ENCODE measurements around the gene SCARB1. TPM values are rescaled to one million over a fixed set of nuclear protein-coding genes. Genes with fewer than 3 reads are reported as not detected.

Gene SCARB1
- total and polyA plus RNA-seq, 5 donors, result 15.7 to 22.9 (median 18.5) TPM

DNA sequence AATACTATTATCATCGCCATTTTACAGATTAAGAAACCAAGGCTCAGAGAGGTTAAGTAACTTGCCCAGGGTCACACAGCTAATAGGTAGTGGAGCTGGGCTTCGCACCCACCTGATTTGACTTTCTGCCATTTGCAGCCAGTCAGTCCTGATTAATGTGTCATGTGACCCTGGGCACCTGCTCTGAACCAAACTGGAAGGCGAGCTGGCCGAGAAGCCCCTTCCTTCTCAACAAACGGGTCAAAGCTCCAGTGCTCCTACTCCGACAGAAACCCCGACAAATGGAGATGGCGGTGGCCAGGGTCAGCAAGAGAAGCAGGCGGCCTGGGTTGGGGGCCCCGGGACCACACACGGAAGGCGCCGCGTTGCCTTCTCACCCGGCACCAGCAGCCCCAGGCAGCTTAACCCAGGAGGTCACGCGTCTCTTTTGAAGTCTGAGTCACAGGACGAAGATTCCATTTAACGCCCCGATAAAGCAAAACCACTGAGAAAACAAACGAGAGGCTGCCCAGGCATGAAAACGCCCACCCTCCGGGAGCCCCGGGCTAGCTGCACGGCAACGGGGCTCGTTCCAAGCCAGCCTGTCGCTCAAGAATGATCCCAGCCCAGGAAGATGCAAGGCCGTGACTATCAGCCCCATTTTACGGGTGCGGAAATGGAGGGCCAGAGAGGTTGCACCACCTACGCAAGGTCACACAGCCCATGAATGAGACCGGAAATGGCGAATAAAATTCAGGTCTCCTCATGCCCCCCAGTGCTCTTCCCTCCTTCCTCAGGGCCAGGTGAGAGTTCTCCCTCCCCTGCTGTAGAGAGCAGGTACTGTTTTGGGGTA is 124.8 kb downstream of the SCARB1 start:
- Histone ChIP-seq H3K4me1 (ENCODE audit: control insufficient read depth, insufficient read depth, low read length) (no peaks in the 10 kb centered on the region), H3K9me3 (ENCODE audit: control insufficient read depth, low read length) (no peaks in the 10 kb centered on the region), H3K27me3 (ENCODE audit: control insufficient read depth, insufficient read depth) (no peaks in the 10 kb centered on the region), H3K4me3 (ENCODE audit: low read length) (no peak overlapping the region), H3K27ac (ENCODE audit: low read length) (no peak overlapping the region)
- DNase-seq, result peak in 2 of 3 donors; percentile 37 to 64
- intact Hi-C loops (cut with DNase I), result loop anchor here in 1 of 4 donors (10.0 kb wide), 1 partner anchor 164 kb away; no protein-coding TSS in a partner anchor
- ATAC-seq, result peak in 1 of 2 donors; percentile 48
- WGBS, result 71% methylated on average over 34 of the region's 34 CpGs

DNA sequence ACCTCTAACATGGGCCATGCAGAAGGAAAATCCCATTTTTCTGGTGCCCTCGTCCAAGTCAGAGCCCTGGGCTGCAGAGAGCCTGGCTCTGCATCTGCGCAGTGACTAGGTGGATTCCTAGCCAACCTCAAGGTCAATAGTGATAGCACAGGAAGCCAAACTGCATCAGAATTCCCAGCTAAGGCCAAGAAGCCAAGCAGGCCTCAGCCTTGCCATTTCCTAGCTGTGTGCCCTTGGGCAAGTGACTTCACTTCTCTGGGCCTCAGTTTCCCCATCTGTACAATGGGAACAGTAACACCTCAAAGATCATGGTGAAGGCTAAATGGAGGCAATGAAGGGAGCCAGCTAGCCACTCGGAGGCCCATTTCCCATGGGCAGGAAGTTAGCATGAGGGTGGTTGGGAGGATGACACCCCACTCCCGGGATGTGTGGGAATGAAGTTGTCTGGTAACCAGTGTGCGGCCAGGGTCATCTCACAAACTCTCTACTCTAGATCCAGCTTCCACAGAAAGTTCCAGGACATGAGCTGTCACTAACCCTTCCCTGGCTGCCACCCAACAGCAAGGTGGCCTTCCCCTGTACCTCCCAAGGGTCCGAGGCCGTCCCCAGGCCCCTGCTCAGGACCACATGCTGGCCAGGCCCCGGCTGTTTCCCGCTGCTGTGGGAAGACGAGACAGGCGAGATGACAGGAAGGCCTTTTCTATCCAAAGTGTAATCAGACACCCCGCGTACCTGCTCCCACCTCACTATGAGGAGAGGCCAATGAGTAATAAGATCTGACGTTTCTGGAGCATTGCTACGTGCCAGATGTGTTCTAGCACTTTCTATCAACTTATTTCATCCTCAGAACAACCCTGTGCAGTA is 125.7 kb downstream of the SCARB1 start:
- Histone ChIP-seq H3K4me1 (ENCODE audit: control insufficient read depth, insufficient read depth, low read length) (peaks cover under 1% of the 10 kb centered on the region), H3K27ac (ENCODE audit: low read length) (no peak overlapping the region), H3K4me3 (ENCODE audit: low read length) (no peak overlapping the region), H3K9me3 (ENCODE audit: control insufficient read depth, low read length) (no peaks in the 10 kb centered on the region), H3K27me3 (ENCODE audit: control insufficient read depth, insufficient read depth) (no peaks in the 10 kb centered on the region)
- intact Hi-C loops (cut with DNase I), result loop anchor here in 1 of 4 donors (10.0 kb wide), 1 partner anchor 163 kb away; no protein-coding TSS in a partner anchor
- ATAC-seq, result no peak
- DNase-seq, result peak in 1 of 3 donors; percentile 45
- WGBS, result 81% methylated on average over 15 of the region's 15 CpGs

DNA sequence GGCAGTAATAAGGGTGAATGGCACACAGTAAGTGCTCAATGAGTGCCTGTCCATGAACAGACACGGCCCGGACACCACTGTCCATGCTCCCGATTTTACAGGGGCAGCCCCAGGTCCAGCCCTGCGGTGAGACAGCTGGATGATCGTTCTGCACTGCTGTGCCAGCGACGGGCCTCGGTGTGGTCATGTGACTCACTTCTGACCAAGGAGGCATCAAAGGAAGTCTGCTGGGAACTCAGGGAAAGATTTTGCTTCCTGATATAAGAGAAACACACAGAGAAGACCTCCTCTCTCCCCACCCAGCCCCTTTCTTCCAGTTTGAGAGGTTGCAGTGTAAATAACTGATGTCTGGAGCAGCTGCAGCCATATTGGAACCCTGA is 126.6 kb downstream of the SCARB1 start:
- ATAC-seq (no peak), DNase-seq (no peak)
- WGBS, result 74% methylated on average over 8 of the region's 8 CpGs
- H3K27me3 ChIP-seq (ENCODE audit: control insufficient read depth, insufficient read depth), result no peaks in the 10 kb centered on the region
- intact Hi-C loops (cut with DNase I), result loop anchor here in 1 of 4 donors (10.0 kb wide), 1 partner anchor 162 kb away; no protein-coding TSS in a partner anchor
- H3K4me1 ChIP-seq (ENCODE audit: control insufficient read depth, insufficient read depth, low read length), result peaks cover 4% of the 10 kb centered on the region
- no peak overlapping the region for H3K4me3 ChIP-seq (ENCODE audit: low read length)
- H3K9me3 ChIP-seq (ENCODE audit: control insufficient read depth, low read length), result no peaks in the 10 kb centered on the region
- no peak overlapping the region for H3K27ac ChIP-seq (ENCODE audit: low read length)

DNA sequence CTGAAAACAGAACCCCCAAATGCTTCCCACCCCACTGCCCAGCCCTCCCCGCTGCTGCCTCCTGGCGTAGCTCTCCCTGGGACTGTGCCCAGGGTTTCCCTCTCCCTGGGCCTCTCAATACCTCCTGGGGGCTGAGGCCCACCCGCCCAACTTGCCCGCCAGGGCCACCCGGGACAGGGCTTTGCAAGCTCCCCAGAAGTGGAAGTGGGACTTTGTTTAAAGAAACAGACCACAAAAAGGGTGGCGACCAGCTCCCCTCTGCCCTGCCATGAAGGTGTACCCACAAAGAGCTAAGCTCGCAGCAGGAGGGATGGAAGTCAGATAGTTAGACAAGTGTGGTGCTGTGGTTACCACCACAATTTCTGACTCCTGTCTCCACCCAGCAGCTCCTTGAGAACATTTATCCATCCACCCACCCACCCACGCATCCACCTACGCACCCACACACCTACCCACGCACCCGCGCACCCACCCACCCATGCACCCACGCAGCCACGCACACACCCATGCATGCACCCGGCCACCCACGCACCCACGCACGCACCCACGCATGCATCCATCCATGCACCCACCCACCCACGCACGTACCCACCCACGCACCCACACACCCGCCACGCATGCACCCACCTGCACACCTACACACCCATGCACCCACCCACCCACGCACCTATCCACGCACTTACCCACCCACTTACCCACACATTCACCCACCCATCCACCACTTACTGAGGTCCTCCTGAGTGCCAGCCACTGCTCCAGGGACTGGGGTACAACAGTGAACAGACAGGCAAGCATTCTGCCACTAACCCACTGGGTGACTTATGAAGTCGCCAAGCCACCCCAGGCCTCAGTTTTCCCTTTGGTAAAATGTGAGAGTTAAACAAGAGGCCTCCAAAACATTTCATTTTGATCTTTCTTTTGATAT is 127.3 kb downstream of the SCARB1 start:
- intact Hi-C loops (cut with DNase I), result loop anchor here in 1 of 4 donors (10.0 kb wide), 1 partner anchor 162 kb away; no protein-coding TSS in a partner anchor
- peak in 1 of 3 donors; percentile 59 for DNase-seq
- Histone ChIP-seq H3K27ac (ENCODE audit: low read length) (peak overlapping the region; percentile 6), H3K4me1 (ENCODE audit: control insufficient read depth, insufficient read depth, low read length) (peaks cover 4% of the 10 kb centered on the region), H3K4me3 (ENCODE audit: low read length) (no peak overlapping the region), H3K9me3 (ENCODE audit: control insufficient read depth, low read length) (no peaks in the 10 kb centered on the region), H3K27me3 (ENCODE audit: control insufficient read depth, insufficient read depth) (no peaks in the 10 kb centered on the region)
- no peak for ATAC-seq
- WGBS, result 83% methylated on average over 27 of the region's 27 CpGs

DNA sequence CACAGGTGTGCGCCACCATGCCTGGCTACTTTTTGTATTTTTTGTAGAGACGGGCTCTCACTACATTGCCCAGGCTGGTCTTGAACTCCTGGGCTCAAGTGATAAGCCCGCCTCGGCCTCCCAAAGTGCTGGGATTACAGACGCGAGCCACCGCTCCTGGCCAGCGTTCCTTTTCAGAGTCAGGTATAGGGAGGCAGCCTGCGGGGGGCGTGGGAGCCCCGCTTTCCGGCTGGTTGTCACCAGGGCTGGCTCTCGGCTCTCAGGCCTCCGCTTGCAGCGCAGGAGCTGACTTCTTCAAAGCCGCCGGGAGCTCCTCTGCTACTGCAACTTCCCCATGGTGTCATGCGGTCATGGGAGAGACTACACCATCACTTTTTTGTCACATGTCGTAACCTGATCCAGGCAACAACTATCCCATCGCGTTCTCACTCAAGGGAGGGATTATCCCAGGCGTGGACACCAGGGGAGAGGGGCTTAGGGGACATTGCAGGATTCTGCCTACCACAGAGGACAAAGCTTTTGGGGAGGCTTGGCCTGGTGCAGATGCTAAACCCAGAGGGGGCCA is 129.4 kb downstream of the SCARB1 start:
- Histone ChIP-seq H3K27ac (ENCODE audit: low read length) (peak overlapping the region; percentile 48), H3K9me3 (ENCODE audit: control insufficient read depth, low read length) (no peaks in the 10 kb centered on the region), H3K4me1 (ENCODE audit: control insufficient read depth, insufficient read depth, low read length) (peaks cover 4% of the 10 kb centered on the region), H3K27me3 (ENCODE audit: control insufficient read depth, insufficient read depth) (no peaks in the 10 kb centered on the region), H3K4me3 (ENCODE audit: low read length) (no peak overlapping the region)
- 81% methylated on average over 22 of the region's 22 CpGs for WGBS
- intact Hi-C loops (cut with DNase I), result loop anchor here in 1 of 4 donors (10.0 kb wide), 1 partner anchor 160 kb away; no protein-coding TSS in a partner anchor
- peak in 2 of 3 donors; percentile 78 to 79 for DNase-seq
- peak; percentile 8 to 13 for ATAC-seq

DNA sequence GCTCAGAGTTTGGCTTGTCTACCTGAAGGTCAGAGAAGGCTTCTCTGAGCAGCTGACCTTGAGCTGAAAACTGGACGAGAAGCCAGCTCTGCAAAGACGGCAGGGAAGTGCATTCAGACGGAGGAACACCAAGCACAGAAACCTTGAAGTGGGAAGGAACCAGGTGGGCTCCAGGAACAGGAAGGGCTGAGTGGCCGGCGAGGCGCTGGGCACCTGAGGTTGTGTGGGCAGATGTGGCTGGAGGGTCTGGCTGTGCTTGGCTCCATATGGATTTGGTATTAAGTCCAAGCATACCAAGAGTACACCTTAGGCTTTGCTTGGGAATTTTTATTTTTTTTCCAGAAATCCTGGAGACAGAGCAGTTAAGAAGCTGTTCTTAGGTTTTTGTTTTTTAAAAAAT is 130.6 kb downstream of the SCARB1 start:
- no peak for ATAC-seq
- intact Hi-C loops (cut with DNase I), result loop anchor here in 1 of 4 donors (10.0 kb wide), 1 partner anchor 158 kb away; no protein-coding TSS in a partner anchor
- peaks cover 4% of the 10 kb centered on the region for H3K4me1 ChIP-seq (ENCODE audit: control insufficient read depth, insufficient read depth, low read length)
- H3K9me3 ChIP-seq (ENCODE audit: control insufficient read depth, low read length), result no peaks in the 10 kb centered on the region
- H3K27me3 ChIP-seq (ENCODE audit: control insufficient read depth, insufficient read depth), result no peaks in the 10 kb centered on the region
- H3K27ac ChIP-seq (ENCODE audit: low read length), result peak overlapping the region; percentile 15
- no peak overlapping the region for H3K4me3 ChIP-seq (ENCODE audit: low read length)
- 68% methylated on average over 6 of the region's 6 CpGs for WGBS
- peak in 2 of 3 donors; percentile 35 to 53 for DNase-seq

DNA sequence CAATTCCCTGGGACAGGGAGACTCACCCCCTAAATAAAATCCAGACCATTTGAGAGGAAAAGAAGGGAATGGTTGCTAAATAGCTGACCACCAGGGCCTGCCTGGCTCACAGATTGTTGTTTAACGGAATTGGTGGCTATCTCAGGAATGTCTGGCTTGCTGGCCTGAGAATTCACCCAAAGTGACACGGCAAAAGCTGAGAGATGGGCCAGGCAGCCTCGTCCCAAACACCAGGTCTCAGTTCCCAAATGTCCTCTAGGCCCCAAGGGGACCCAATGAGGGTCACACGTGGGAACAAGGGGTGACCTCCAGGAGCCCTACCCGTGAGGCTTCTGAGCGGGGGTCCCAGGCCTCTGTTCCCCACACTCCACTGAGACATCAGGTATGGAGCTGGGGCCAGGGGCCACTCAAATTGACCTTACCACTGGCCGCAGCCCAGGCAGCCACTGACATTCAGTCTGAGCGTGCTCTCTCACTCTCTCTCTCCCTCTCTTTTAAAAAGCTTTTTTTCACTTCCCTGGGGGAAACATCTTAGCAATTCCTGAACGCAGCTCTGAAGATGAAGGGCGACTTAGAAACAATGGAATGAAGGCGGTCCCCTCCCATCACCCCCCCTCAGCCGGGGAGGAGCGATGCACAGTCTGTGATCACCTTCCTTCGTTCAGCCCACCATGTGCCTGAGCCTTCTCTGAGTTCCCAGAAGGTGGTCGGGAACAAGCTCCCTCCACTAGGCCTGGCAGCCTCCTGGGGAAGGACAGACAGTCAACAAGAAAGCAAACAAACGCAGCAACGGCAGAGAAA is 131.2 kb downstream of the SCARB1 start:
- ATAC-seq (peak; percentile 5 to 33), DNase-seq (peak in 2 of 3 donors; percentile 64 to 70)
- Histone ChIP-seq H3K9me3 (ENCODE audit: control insufficient read depth, low read length) (no peaks in the 10 kb centered on the region), H3K27me3 (ENCODE audit: control insufficient read depth, insufficient read depth) (no peaks in the 10 kb centered on the region), H3K4me3 (ENCODE audit: low read length) (no peak overlapping the region), H3K4me1 (ENCODE audit: control insufficient read depth, insufficient read depth, low read length) (peaks cover 4% of the 10 kb centered on the region), H3K27ac (ENCODE audit: low read length) (peak overlapping the region; percentile 15)
- 56% methylated on average over 17 of the region's 17 CpGs for WGBS
- intact Hi-C loops (cut with DNase I), result loop anchor here in 1 of 4 donors (10.0 kb wide), 1 partner anchor 158 kb away; no protein-coding TSS in a partner anchor

DNA sequence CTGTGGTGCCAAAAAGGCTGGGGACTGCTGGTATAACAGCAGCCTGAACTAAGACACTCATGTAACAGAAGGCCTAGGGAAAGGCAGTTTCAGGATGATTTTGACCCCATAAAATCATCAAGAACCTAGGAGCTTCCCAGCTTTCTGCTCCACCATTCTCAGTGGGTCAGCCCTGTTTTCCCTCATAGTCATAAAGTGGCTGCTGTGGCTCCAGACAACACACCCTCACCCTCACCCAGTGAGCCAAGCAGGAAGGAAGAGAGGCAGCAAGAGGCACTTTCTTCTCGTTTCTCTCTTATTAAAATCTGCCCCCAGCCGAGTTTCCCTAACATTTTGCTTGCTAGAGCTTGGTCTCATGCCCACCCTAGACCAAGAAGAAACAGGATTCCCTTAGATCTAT is 131.8 kb downstream of the SCARB1 start:
- H3K9me3 ChIP-seq (ENCODE audit: control insufficient read depth, low read length), result no peaks in the 10 kb centered on the region
- ATAC-seq (no peak), DNase-seq (no peak)
- no peaks in the 10 kb centered on the region for H3K27me3 ChIP-seq (ENCODE audit: control insufficient read depth, insufficient read depth)
- 84% methylated on average over 2 of the region's 2 CpGs for WGBS
- H3K27ac ChIP-seq (ENCODE audit: low read length), result no peak overlapping the region
- intact Hi-C loops (cut with DNase I), result loop anchor here in 1 of 4 donors (10.0 kb wide), 1 partner anchor 157 kb away; no protein-coding TSS in a partner anchor
- peaks cover 4% of the 10 kb centered on the region for H3K4me1 ChIP-seq (ENCODE audit: control insufficient read depth, insufficient read depth, low read length)
- H3K4me3 ChIP-seq (ENCODE audit: low read length), result no peak overlapping the region

DNA sequence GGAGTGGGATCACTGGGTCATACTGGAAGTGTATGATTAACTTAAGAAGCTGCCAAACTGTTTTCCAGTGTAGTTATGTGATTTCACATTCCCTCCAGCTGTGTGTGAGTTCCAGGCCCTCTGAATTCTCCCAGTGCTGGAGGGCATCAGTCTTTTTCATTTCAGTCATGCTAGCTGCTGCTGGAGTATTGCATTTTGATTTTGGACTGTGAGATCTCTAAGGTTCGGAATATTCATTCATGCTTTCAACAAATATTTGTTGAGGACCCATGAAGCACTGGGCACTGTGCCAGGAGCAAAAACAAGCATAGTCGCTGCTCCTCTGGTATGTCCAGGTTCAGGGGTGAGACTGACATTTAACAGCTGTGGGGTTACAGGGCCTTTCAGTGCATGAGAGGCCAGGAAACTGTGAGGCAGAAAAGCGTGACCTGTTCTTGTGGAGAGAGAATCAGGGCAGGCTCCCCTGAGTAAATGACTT is 133.2 kb downstream of the SCARB1 start:
- peaks cover 4% of the 10 kb centered on the region for H3K4me1 ChIP-seq (ENCODE audit: control insufficient read depth, insufficient read depth, low read length)
- H3K27ac ChIP-seq (ENCODE audit: low read length), result peak overlapping the region; percentile 56
- no peaks in the 10 kb centered on the region for H3K9me3 ChIP-seq (ENCODE audit: control insufficient read depth, low read length)
- WGBS, result 37% methylated on average over 3 of the region's 3 CpGs
- no peaks in the 10 kb centered on the region for H3K27me3 ChIP-seq (ENCODE audit: control insufficient read depth, insufficient read depth)
- no peak overlapping the region for H3K4me3 ChIP-seq (ENCODE audit: low read length)
- no peak for ATAC-seq
- intact Hi-C loops (cut with DNase I), result loop anchor here in 1 of 4 donors (10.0 kb wide), 1 partner anchor 156 kb away; no protein-coding TSS in a partner anchor
- peak; percentile 64 to 76 (median 72) for DNase-seq

Measured in right cardiac atrium (tissue), 5 donors.